ENCODE data around the gene DTNBP1.

The DTNBP1 gene

GRCh38 chr6:15527838-15528617 is 134.8 kb downstream of the DTNBP1 start:
- no peak for DNase-seq

GRCh38 chr6:15526212-15526701 is 136.6 kb downstream of the DTNBP1 start:
- no peak for DNase-seq

GRCh38 chr6:15524861-15525401 is 137.9 kb downstream of the DTNBP1 start:
- no peak for DNase-seq

GRCh38 chr6:15523679-15524630 is 138.9 kb downstream of the DTNBP1 start:
- no peak for DNase-seq

GRCh38 chr6:15522856-15523529 is 139.8 kb downstream of the DTNBP1 start:
- no peak for DNase-seq

- DNase-seq = no peak
These were observed 140.4 kb downstream of the DTNBP1 start for GRCh38 chr6:15522427-15522826.

- DNase-seq = no peak
These were observed 140.8 kb downstream of the DTNBP1 start for GRCh38 chr6:15522026-15522425.

- DNase-seq = no peak
These were observed 141.2 kb downstream of the DTNBP1 start for GRCh38 chr6:15521582-15521981.

GRCh38 chr6:15520626-15521203 is 142.1 kb downstream of the DTNBP1 start:
- DNase-seq = no peak

GRCh38 chr6:15519681-15520080 is 143.1 kb downstream of the DTNBP1 start:
- no peak for DNase-seq

GRCh38 chr6:15518878-15519277 is 143.9 kb downstream of the DTNBP1 start:
- no peak for DNase-seq

GRCh38 chr6:15518057-15518456 is 144.8 kb downstream of the DTNBP1 start:
- DNase-seq = no peak

- no peak for DNase-seq
These were observed 145.2 kb downstream of the DTNBP1 start for GRCh38 chr6:15517600-15517999.

GRCh38 chr6:15516923-15517560 is 145.8 kb downstream of the DTNBP1 start:
- DNase-seq = no peak

- no peak for DNase-seq
These were observed 146.4 kb downstream of the DTNBP1 start for GRCh38 chr6:15516378-15516777.

- DNase-seq = no peak
These were observed 147.0 kb downstream of the DTNBP1 start for GRCh38 chr6:15515660-15516375.

GRCh38 chr6:15515226-15515625 is 147.6 kb downstream of the DTNBP1 start:
- no peak for DNase-seq

GRCh38 chr6:15513801-15514711 is 148.8 kb downstream of the DTNBP1 start:
- DNase-seq = no peak

GRCh38 chr6:15513131-15513771 is 149.6 kb downstream of the DTNBP1 start:
- no peak for DNase-seq

- DNase-seq = no peak
These were observed 150.1 kb downstream of the DTNBP1 start for GRCh38 chr6:15512721-15513120.
